Non-pigmented ciliary epithelial cell (primary cell): ENCODE results near the gene DUS4L.
"Not testable (repeated sequence)": the region's sequence is repeated elsewhere in the genome, so short reads cannot be mapped to it uniquely, and the experiment has no call there.

ENCODE experiments used
- DNase-seq: peaks from one replicate; pipeline ENCODE4 v3.0.0-alpha.2; 2010; ENCODE audit warnings: low read depth

Gene DUS4L, protein sequence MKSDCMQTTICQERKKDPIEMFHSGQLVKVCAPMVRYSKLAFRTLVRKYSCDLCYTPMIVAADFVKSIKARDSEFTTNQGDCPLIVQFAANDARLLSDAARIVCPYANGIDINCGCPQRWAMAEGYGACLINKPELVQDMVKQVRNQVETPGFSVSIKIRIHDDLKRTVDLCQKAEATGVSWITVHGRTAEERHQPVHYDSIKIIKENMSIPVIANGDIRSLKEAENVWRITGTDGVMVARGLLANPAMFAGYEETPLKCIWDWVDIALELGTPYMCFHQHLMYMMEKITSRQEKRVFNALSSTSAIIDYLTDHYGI

DNA sequence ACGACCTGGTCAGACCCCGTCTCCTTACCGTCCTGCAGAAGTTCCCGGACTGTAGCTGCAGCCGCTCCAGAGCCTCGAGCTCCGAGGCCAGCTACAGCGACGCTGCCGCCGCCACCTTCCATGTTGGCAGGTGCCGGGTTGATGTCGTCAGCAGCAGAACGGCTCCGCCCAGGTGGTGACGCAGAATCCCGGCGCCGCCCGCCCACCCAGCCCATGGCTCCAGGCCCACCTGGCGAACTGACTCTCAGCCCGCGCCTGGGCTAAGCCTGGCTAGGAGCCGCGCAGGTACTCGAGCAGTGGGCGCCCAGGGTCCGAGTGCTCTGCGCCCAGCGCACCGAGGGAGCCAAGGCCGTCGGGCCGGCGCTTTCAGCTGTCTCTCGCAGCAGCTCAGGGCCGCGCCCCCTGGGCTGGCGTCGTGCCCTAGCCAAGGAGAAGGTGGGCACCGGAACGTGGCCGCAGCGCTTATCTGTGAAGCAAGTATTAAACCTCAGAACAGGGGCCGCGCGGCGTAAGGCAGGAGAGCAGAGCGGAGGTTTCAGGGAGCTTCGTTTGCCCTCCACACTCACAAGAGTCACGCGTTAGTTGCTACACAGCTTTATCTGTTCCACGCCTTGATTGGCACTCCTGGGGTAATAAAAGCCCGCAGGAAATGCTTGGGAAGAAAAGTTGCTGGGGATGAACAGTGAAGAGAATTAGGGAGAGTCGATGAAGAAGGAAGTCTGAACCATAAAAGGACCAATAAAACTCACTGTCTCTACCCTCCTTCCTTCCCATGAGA, at the start of gene DUS4L, which contains the start of gene COG5:
TSS of gene DUS4L (plus strand) at position 197 of the 778 bp plus-strand sequence. CDS start 3,100 bp downstream, outside the sequence.
TSS of gene COG5 (minus strand) at position 146 of the 778 bp plus-strand sequence. CDS start at position 122, 24 bp downstream.
- DNase-seq = no peak

DNA sequence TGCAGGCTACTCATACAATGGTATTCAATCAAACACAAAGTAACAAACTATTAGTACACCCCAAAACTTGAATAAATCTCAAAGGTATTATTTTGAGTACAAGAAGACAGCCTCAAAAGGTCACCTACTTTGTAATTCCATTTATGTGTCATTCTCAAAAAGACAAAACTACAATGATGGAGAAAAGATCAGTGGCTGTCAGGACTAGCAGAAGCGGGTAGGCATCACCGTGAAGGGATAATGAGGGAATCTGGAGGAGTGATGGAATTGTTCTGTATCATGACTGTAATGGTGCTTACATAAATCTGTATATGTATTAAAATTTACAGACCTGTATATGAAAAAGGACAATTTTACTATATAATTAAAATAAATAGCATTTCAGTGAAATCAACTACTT, 37.1 kb upstream of the DUS4L start:
- DNase-seq = no peak

DNA sequence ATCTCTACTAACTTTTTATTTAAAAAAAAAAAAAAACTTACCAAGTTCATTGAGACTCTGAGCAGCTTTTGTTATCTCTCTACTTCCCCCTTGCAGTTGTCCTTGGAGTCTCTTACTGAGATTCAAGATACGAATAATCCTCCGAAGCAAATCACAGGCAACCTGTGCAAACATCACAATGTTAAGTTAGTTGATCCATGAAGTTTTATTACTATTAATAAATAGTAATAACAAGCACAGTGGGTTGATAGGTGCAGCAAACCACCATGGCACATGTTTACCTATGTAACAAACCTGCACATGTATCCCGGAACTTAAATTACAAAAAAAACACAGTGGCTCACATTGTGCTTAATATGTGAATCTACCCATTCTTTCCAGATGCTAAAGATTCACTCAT, 36.6 kb upstream of the DUS4L start:
- DNase-seq = no peak

DNA sequence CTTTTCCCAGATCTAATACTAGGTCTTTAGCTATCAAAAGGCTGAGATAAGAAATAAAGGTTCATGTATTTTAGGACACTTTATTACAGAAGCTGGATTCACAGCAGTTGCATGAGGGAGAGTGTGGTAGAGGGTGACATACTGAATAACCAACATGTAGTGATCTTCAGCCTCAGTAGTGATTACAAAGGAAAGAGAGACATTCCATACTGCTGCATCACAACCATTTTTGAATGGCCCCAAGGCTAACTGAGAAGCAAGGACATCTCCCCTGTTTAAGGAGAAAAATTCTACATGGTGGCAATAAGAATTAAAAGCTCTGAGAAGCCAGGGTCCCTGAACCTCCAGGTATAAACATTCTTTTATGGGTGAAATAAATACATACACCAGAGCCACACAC, 35.3 kb upstream of the DUS4L start:
- peak; percentile 50 for DNase-seq

DNA sequence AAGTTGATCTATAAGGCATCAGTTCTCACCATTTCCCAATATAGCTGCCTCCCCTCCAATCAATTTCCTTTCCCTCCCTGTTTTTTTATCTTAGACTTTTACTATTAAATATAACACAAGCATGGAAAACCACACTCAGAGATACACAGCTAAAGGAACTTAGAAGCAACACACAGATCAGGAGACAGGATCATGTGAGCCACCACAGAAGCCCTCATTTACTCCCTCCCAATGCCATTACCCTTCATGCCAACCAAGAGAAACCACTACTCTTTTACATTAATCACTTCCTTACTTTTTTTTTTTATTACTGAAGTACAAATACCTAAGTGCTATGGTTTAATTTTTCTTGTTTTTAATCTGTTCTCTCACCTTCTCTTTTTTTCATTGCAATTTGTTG, 33.0 kb upstream of the DUS4L start:
- no peak for DNase-seq

DNA sequence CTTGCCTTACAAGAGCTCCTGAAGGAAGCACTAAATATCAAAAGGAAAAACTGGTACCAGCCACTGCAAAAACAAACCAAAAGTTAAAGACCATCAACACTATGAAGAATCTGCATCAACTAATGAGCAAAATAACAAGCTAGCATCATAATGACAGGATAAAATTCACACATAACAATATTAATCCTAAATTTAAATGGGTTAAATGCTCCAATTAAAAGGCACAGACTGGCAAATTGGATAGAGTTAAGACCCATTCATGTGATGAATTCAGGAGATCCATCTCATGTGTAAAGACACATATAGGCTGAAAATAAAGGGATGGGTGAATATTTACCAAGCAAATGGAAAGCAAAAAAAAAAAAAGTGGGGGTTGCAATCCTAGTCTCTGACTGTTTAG, 29.6 kb upstream of the DUS4L start:
- DNase-seq = no peak

DNA sequence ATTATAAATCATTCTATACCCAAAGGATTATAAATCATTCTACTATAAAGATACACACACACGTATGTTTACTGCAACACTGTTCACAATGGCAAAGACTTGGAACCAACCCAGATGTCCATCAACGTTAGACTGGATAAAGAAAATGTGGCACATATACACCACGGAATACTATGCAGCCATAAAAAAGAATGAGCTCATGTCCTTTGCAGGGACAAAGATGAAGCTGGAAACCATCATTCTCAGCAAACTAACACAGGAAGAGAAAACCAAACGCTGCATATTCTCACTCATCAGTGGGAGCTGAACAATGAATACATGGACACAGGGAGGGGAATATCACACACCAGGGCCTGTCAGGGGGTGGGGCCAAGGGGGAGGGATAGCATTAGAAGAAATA, 26.5 kb upstream of the DUS4L start:
- not testable (repeated sequence) for DNase-seq

DNA sequence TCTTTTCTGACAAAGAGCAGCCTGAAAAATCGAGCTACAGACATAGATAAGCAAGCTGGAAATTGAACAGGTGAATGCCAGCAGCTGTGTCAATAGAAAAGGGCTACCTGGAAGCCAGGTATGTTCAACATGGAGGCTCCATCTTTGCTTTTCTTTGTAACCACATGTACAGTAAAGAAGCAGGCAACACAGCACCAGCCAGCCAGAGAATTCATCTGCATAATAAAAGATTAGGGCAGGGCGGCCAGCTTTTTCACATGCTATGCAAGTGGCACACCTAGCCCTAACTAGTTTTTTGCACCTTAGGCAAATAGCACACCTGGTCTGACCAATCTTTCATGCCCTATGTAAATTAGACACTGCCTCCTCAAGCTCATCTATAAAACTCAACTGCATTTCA, 25.8 kb upstream of the DUS4L start:
- no peak for DNase-seq

DNA sequence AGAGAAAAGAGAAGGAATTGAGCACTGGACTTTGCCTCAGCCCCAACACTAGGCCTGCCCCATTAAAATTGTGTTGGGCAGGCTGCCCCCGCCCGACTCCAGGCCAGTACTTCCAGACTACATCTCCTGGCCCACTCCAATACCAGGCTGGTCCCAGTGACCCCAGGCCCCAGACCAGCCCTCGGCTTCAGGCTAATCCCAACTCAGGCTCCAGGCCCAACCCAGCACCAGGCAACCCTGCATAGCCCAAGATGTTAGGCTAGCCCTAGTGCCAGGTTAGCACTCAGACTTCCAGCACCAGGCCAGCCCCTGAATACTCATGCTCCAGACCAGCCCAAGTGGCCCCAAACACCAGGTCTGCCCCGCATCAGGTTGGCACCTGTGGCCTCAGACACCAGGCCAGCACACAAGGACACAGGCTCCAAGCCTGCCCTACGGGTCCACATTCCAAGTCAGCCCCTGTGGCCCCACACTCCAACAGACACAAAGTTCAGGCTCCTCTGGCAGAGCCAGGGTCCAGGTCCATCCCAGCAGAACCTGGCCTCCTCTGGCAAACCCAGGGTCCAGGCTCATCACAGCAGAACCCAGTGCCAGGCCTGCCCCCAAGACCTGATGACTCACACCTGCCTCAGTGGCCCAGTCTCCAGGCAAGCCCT, 20.3 kb upstream of the DUS4L start:
- no peak for DNase-seq

DNA sequence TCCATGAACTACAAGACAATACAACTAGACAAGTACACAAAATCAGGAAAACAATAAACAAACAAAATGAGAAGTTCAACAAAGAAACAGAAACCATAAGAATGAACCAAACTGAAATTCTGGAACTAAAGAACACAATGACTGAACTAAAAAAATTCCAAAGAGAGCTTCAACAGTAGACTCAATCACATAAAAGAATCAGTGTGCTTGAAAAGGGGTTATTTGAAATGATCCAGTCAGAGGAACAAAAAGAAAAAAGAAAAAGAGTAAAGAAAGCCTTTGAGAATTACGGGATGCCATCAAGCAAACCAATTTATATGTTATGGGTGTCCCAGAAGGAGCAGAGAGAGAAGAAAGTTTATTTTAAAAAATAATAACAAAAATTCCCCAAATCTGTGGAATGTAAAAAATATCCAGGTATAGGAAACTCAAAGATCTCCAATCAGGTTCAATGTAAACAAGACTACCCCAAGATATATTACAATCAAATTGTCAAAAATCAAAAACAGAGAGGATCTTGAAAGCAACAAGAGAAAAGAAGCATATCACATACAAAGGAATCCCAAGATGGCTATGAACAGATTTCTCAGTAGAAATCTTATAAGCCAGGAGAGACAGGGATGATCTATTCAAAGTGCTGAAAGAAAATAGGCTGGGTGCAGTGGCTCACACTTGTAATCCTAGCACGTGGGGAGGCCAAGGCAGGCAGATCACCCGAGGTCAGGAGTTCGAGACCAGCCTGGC, 18.8 kb upstream of the DUS4L start:
- no peak for DNase-seq

DNA sequence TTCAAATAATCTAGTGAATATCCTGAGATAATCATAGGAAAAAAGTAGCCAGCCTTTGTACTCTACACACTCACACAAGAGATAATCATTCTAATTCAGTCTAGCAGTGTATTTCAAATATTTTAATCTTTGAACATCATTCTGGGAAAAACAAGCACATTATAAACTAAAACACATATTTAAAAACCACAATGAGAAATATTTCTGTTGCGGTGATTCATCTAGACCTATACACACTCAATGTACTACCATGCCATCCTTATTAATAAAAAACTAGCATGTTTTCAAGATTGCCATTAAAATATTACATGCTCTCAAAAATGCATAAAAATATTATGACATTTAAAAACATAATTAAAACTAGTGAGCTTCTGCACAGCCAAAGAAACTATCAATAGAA, 11.8 kb upstream of the DUS4L start:
- DNase-seq = no peak

DNA sequence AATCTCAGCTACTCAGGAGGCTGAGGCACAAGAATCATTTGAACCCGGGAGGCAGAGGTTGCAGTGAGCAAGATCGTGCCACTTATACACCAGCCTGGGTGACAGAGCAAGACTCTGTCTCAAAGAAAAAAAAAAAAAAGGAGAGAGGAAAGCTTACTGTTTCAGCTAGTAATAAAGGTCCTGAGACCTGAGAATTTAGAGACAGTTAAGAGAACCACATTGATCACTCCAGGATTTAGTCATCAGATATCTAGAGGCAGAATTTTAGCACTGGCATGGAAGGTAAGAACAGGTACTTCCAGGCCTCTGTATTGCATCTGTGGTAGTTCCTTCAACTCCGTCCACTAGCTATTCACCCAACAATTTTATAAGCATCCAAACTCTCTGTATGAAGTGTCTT, 7.9 kb upstream of the DUS4L start:
- no peak for DNase-seq

DNA sequence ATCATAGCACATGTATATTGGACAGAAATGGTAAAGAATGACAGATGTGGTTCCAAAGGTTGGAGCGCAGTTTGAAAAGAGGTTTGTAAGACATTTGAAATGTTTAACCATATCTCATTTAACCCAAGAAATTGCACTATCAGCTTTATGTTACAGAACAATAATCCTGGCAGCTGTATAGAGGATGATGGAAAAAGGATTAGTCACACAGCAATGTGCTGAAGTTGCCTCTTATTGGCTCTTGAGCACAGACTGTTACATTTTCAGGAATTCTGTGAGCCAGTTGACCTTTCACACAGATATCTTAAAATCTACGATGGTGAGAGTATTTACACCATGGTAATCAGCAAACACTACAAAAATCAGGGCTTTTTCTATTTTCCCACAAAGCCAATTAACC, 3.9 kb upstream of the DUS4L start:
- DNase-seq = no peak

DNA sequence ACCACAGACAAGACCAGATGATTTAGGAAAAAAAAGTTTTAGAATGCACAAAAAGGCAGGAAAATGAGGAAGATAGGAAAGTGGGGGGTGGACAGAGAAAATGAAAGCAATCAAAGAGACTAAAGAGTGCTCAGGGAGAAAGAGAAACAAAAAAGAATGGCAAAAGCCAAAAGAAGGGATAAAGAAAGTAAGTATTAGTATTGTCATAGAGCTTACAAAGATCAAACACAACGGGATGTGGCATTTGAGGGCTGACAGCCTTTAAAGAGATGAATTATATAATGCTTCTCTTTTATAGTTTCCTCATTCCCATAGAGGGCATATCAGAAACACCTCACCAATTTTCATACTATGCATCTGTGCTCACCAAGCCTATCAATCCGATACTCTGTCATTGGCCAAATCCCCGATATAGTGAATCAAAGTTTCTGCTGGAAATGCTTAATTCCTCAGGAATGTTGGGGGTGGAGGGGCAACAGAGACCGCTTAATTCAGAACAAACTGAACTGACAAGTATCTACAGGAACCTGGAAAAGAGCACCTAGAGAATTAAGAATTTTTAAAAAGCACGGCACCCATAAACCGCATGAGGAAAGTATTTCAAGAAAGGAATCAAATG, 2.8 kb upstream of the DUS4L start:
- DNase-seq = no peak

DNA sequence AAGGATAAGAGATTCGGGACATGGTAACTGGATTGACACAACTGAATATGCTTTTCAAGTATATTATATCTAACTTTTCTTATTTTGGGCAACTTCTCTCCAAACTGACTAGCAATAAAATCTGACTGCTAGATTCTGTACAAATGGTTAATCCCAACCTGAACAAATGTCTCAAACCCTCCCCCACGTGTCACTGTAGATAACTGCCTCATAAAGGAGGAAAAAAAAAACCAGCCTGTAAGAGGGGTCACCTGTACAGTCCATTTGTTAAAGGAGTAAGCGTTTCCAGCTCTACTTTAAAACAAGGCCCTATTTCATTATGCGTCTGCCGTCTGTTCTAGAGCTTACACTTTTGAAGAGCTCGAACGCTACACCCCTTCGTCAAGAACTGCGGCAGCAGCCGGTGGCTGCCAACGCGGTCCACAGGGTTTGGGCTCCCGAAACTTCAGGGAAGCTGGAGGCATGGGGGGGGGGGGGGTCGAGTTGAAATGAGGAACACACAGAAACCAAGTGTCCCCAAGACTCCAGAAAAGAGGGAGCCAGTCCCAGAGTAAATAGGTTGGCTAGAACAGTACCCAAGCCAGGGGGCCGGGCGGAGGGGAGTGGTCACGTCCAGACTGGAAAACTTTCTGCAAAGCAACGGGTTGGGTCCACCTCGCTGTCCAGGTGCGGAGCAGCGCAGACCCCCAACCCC, 543 bp upstream of the DUS4L start:
- no peak for DNase-seq

DNA sequence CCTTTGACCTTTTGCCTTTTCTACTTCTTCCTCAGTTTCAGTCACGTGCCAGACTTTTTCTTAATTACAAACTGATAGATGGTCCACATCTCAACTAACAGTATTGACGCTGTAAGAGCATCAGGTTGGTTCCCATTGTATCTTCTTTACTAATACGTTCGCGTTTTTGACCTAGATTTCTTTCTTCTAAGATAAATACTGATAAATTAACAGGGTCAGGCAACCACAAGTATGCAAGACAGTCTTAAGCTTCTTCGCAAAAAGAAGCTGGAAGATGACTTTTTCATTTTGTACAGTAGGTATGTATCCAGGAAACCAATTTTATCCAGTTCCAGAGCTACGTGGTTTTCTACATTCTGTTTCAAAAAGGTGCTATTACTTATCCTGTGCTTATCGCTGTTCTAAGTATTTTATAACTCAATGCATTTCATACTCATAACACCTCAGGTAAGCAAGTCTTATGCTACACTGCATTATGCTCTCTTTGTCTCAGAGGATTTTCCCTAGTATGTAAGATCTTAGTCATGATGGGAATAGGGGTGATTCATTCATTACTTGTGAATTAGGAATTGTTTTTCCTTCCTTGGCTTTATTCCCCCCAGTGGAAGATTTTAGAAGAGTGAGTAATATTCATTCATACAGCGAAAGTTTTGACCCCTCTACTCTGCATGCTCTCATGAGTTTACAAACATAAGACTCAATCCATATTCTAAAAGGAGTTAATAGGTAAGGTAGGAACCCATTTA, 955 bp downstream of the DUS4L start:
- peak; percentile 82 for DNase-seq

DNA sequence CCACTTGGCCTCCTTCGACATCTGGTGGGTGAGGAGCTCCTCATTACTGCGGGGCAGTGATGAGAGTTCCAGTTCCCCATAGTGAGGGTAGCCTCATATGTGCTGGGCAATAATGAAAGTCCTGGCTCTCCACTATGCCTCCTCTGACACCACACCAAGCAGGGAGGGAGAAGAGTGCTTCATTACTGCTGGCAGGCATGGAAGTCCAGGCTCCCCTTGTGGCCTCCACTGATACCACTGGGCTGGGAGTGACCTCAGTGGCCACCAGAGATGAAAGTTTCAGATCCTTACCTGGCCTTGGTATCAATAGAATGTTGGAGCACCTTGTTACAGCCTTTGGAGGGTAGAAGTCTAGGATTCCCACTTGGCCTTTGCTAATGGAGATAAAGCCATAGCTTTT, 6.5 kb downstream of the DUS4L start:
- no peak for DNase-seq

DNA sequence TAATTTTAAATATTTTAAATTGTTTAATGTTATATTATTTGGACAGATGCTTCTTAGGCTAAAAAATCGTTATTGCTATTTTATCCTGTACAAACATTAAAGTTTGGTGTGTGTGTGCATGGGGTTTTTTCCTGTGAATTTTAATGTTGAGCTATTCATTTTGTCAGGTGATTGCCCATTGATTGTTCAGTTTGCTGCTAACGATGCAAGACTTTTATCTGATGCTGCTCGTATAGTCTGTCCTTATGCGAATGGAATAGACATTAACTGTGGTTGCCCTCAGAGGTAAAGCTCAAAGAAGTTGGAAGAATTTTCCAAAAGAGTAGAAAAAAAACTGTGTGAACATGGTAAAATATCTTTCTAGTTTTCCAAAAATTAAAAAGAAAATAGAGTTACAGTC, 9.8 kb downstream of the DUS4L start:
- DNase-seq = no peak

DNA sequence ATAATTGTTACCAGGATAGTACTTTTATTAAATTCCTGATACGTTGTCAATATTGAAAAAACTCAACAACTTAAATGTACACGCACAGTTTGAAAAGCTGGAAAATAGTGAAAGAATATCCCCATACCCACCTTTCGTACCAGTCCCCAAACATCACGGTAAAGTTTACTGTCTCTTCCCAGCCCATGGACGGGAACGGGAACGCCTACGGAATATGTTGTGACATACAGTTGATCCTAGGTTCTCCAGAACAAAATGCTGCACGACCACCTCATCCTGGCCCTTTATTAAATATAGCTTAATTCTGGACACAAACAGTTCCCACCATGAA, 15.7 kb downstream of the DUS4L start:
- no peak for DNase-seq

DNA sequence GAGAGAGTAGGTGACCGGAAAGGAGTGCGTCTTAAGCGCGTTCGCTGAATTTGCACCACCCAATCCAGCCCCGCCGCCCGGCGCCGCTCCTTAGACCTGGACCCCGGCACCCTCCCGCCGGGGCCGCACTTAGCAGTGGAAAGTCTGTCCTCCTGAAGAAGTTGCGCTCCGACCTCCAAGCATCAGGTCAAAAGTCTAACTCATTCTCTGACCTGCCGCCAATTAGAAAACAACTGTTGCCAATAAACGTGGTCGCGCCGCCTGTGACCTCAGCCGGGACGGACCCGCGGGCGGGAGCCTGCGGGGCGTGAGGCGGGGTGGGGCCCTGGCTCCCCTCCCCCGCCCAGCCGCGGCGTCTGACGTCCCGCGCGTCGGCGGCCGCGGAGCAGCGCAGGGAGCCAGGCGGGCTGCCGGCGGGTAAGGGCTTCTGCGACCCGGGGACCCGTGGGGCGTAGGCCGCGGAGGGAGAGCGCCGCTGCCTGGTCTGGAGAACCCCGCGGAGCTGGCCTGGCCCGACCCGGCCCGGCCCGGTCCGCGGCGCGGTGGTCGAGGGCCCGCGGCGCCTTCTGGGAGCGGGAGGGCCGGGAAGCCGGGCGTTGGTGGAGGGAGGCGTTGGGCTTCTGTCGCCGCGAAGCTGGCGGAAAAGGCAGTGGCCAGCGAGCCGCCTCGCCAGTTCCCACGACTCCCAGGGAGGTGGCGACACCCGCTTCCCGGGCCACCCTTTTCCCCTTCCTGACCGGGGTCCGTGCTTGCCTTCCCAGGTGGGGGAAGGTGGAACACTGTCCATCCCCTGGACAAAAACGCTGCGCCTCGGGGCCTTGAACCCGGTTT, 16.3 kb downstream of the DUS4L start, which contains the start of gene BCAP29:
TSS of gene BCAP29 (plus strand) at position 362 of the 831 bp plus-strand sequence. CDS start 527 bp downstream, outside the sequence.
- DNase-seq = no peak
